Mesendoderm (in vitro differentiated cells): ENCODE results near the gene ATAT1.
A peak's percentile ranks its signal among the peaks of the same experiment; 100 is the strongest.

Experiments
- small RNA-seq: library from polyadenylated mRNA; stranded (forward); fragments of <200 nt; extraction: miRNeasy Mini kit (QIAGEN cat#:217004); gene quantifications from one replicate; pipeline ENCODE3, GENCODE V24; 2013; ENCODE audit not compliant: insufficient read depth

ATAT1 gene

Small RNA genes lying within 50 kb of the gene (small RNA-seq; reads per million reads assigned to genes)
- gene MIR877 = 360 reads per million, percentile 98 among the genes with 10 or more reads in this experiment
